Bronchial epithelial cell (primary cell): ENCODE measurements around the gene TCERG1L. TPM values are rescaled to one million over a fixed set of nuclear protein-coding genes. Genes with fewer than 3 reads are reported as not detected.
"Not testable (repeated sequence)": the region's sequence is repeated elsewhere in the genome, so short reads cannot be mapped to it uniquely, and the experiment has no call there.

Experiments
- DNase-seq: peaks from one replicate; pipeline ENCODE4 v3.0.0-alpha.2; 2010; ENCODE audit warnings: low read depth
- FAIRE-seq: peaks from 2 replicates; lab custom pipeline; 2011; peaks lifted over from hg19 to GRCh38; lab: Jason Lieb, UNC
- H3K27me3 ChIP-seq: 2 replicates; pipeline ENCODE4 v1.5.1; 2011; ENCODE audit warnings: low read length; ENCODE audit not compliant: control insufficient read depth, insufficient read depth
- H3K36me3 ChIP-seq: 2 replicates; pipeline ENCODE4 v1.5.1; 2011; ENCODE audit warnings: low read length; ENCODE audit not compliant: control insufficient read depth, insufficient read depth
- H3K4me3 ChIP-seq: 2 replicates; pipeline ENCODE4 v1.5.1; 2011; ENCODE audit warnings: mild to moderate bottlenecking, low read depth, low read length, control low read depth
- CTCF ChIP-seq: IDR thresholded peaks from 2 replicates; pipeline ENCODE4 v1.5.1; 2011; ENCODE audit warnings: mild to moderate bottlenecking, moderate library complexity, low read length, control low read depth, inconsistent platforms; ENCODE audit not compliant: insufficient read depth, severe bottlenecking
- total RNA-seq: library from RNA; depleted of rRNA; stranded (reverse); fragments of >200 nt; gene quantifications from 2 replicates; pipeline ENCODE4 v1.2.1, GENCODE V29; 2014

Gene TCERG1L
- total RNA-seq, 1 donor from 2014 or later: not detected

- Histone ChIP-seq H3K4me3 (no peak overlapping the region), H3K36me3 (no peaks in the 10 kb centered on the region), H3K27me3 (no peaks in the 10 kb centered on the region)
- DNase-seq: no peak
- TF ChIP-seq CTCF: no peak
- no peak for FAIRE-seq
Measured at GRCh38 chr10:131137223-131137622, 174.3 kb downstream of the TCERG1L start.

- not testable (repeated sequence) for H3K4me3 ChIP-seq, H3K27me3 ChIP-seq, DNase-seq, FAIRE-seq, H3K36me3 ChIP-seq
Measured at GRCh38 chr10:131136336-131136735, 175.2 kb downstream of the TCERG1L start.

GRCh38 chr10:131135716-131136115, 175.8 kb downstream of the TCERG1L start:
- FAIRE-seq (no peak), DNase-seq (no peak)
- H3K27me3 ChIP-seq: no peaks in the 10 kb centered on the region
- no peaks in the 10 kb centered on the region for H3K36me3 ChIP-seq
- no peak overlapping the region for H3K4me3 ChIP-seq
- no peak for TF ChIP-seq CTCF

GRCh38 chr10:131134651-131135050, 176.9 kb downstream of the TCERG1L start:
- Histone ChIP-seq H3K27me3 (no peaks in the 10 kb centered on the region), H3K36me3 (no peaks in the 10 kb centered on the region), H3K4me3 (no peak overlapping the region)
- FAIRE-seq (no peak), DNase-seq (no peak)
- no peak for TF ChIP-seq CTCF

- TF ChIP-seq CTCF: no peak
- H3K27me3 ChIP-seq: no peaks in the 10 kb centered on the region
- DNase-seq (no peak), FAIRE-seq (no peak)
- no peaks in the 10 kb centered on the region for H3K36me3 ChIP-seq
- no peak overlapping the region for H3K4me3 ChIP-seq
Measured at GRCh38 chr10:131134001-131134576, 177.4 kb downstream of the TCERG1L start.

- Histone ChIP-seq H3K4me3 (no peak overlapping the region), H3K27me3 (no peaks in the 10 kb centered on the region), H3K36me3 (no peaks in the 10 kb centered on the region)
- no peak for TF ChIP-seq CTCF
- no peak for FAIRE-seq
- DNase-seq: no peak
Measured at GRCh38 chr10:131132681-131133080, 178.8 kb downstream of the TCERG1L start.
